IMR-90 (cell line): ENCODE measurements around the gene ATOH8. TPM values are rescaled to one million over a fixed set of nuclear protein-coding genes. Genes with fewer than 3 reads are reported as not detected.
"Not testable (repeated sequence)": the region's sequence is repeated elsewhere in the genome, so short reads cannot be mapped to it uniquely, and the experiment has no call there.

Experiments
- ATAC-seq: fragments of 200-7000 bp; cut with Tn5 transposase; 2 replicates; pipeline ENCODE4 v1.9.1; 2020; ENCODE audit warnings: low read depth, mild to moderate bottlenecking, moderate library complexity
- BruUV-seq: library from RNA; stranded (reverse); fragments of 400-500 nt; replicated peaks from 2 replicates; lab custom pipeline; 2021; lab: Mats Ljungman, UMichigan
- CTCF ChIA-PET: fragments of 300-600 bp; formaldehyde crosslinking; extraction: SDS; loops from one replicate; lab custom pipeline; 2021; ENCODE audit warnings: antibody characterized with exemption; lab: Yijun Ruan, JAX
- POLR2A ChIA-PET: fragments of 300-600 bp; sonication (Branson Sonifier 250); formaldehyde crosslinking; loops from one replicate; lab custom pipeline; 2022; ENCODE audit warnings: antibody characterized with exemption; ENCODE audit not compliant: unreplicated experiment; lab: Charles Lee
- DNase-seq: peaks from one replicate; pipeline ENCODE4 v3.0.0; 2013
- H2AFZ ChIP-seq: replicated peaks from 2 replicates; pipeline ENCODE3; 2013; ENCODE audit warnings: low read length, mild to moderate bottlenecking; ENCODE audit not compliant: poor library complexity
- H2AK5ac ChIP-seq: 2 replicates; pipeline ENCODE4 v1.6.1; 2013; ENCODE audit warnings: low read depth, low read length, inconsistent platforms
- H2AK9ac ChIP-seq: replicated peaks from 2 replicates; pipeline ENCODE3; 2013; ENCODE audit warnings: mild to moderate bottlenecking, low read depth, low read length, moderate library complexity; ENCODE audit not compliant: poor library complexity
- H2BK120ac ChIP-seq: 2 replicates; pipeline ENCODE4 v1.6.1; 2013; ENCODE audit warnings: low read depth, low read length, inconsistent platforms
- H2BK15ac ChIP-seq: 3 replicates; pipeline ENCODE4 v1.6.1; 2013; ENCODE audit warnings: low read depth, low read length, inconsistent platforms
- H2BK20ac ChIP-seq: 2 replicates; pipeline ENCODE4 v1.6.1; 2013; ENCODE audit warnings: low read depth, mild to moderate bottlenecking, inconsistent platforms, low read length, moderate library complexity
- H2BK5ac ChIP-seq: 2 replicates; pipeline ENCODE4 v1.6.1; 2013; ENCODE audit warnings: mild to moderate bottlenecking, low read depth, low read length, inconsistent platforms; ENCODE audit not compliant: poor library complexity, severe bottlenecking
- H3K14ac ChIP-seq: replicated peaks from 2 replicates; pipeline ENCODE4 v1.6.1; 2013; ENCODE audit warnings: low read depth, low read length, inconsistent platforms
- H3K18ac ChIP-seq: 2 replicates; pipeline ENCODE4 v1.6.1; 2013; ENCODE audit warnings: low read depth, low read length, control low read depth
- H3K23ac ChIP-seq: 2 replicates; pipeline ENCODE4 v1.6.1; 2013; ENCODE audit warnings: low read depth, low read length, inconsistent platforms
- H3K27ac ChIP-seq: 2 replicates; pipeline ENCODE4 v1.5.1; 2013; ENCODE audit warnings: mild to moderate bottlenecking, control low read depth, low read length; ENCODE audit not compliant: insufficient read depth
- H3K27me3 ChIP-seq: 2 replicates; pipeline ENCODE4 v1.6.1; 2013; ENCODE audit warnings: low read length; ENCODE audit not compliant: control insufficient read depth, insufficient read depth
- H3K36me3 ChIP-seq: 2 replicates; pipeline ENCODE4 v1.6.1; 2013; ENCODE audit warnings: low read length, mixed read lengths; ENCODE audit not compliant: control insufficient read depth, insufficient read depth
- H3K4ac ChIP-seq: 2 replicates; pipeline ENCODE4 v1.6.1; 2013; ENCODE audit warnings: low read depth, low read length, inconsistent platforms
- H3K4me1 ChIP-seq: 2 replicates; pipeline ENCODE4 v1.6.1; 2013; ENCODE audit warnings: low read length, mixed read lengths; ENCODE audit not compliant: control insufficient read depth, insufficient read depth
- H3K4me2 ChIP-seq: 2 replicates; pipeline ENCODE4 v1.6.1; 2013; ENCODE audit warnings: low read depth, mild to moderate bottlenecking, control low read depth, low read length, moderate library complexity
- H3K4me3 ChIP-seq: 2 replicates; pipeline ENCODE4 v1.5.1; 2013; ENCODE audit warnings: low read depth, mild to moderate bottlenecking, control low read depth, low read length, moderate library complexity; ENCODE audit not compliant: insufficient read depth
- H3K56ac ChIP-seq: 2 replicates; pipeline ENCODE4 v1.6.1; 2013; ENCODE audit warnings: low read length, inconsistent platforms; ENCODE audit not compliant: insufficient read depth; ENCODE audit errors: extremely low read depth
- H3K79me1 ChIP-seq, 2 experiments: 2 replicates each; pipeline ENCODE4 v1.6.1; 2013; ENCODE audit warnings: low read length in 2 of 2, inconsistent platforms in 1 of 2, low read depth in 1 of 2
- H3K9ac ChIP-seq: 2 replicates; pipeline ENCODE4 v1.6.1; 2013; ENCODE audit warnings: low read depth, low read length, control low read depth
- H3K9me1 ChIP-seq: 2 replicates; pipeline ENCODE4 v1.6.1; 2013; ENCODE audit warnings: low read length, inconsistent platforms; ENCODE audit not compliant: insufficient read depth
- H3K9me3 ChIP-seq: 2 replicates; pipeline ENCODE4 v1.6.1; 2013; ENCODE audit warnings: low read length; ENCODE audit not compliant: control insufficient read depth, insufficient read depth
- H4K20me1 ChIP-seq: 2 replicates; pipeline ENCODE4 v1.6.1; 2013; ENCODE audit warnings: low read length, inconsistent platforms; ENCODE audit not compliant: insufficient read depth
- H4K5ac ChIP-seq: 2 replicates; pipeline ENCODE4 v1.6.1; 2013; ENCODE audit warnings: mild to moderate bottlenecking, low read depth, low read length, control low read depth
- H4K8ac ChIP-seq, 2 experiments: 2 replicates each; pipeline ENCODE4 v1.6.1; 2013; ENCODE audit warnings: low read depth in 2 of 2, low read length in 2 of 2, control low read depth in 1 of 2, inconsistent platforms in 1 of 2
- H4K91ac ChIP-seq: 2 replicates; pipeline ENCODE4 v1.6.1; 2013; ENCODE audit warnings: low read depth, low read length, inconsistent platforms; ENCODE audit not compliant: insufficient read depth
- MAFK ChIP-seq: IDR thresholded peaks from 2 replicates; pipeline ENCODE4 v1.6.1; 2012; ENCODE audit warnings: low read depth, low read length, improper control_type of control experiment
- MAZ ChIP-seq: IDR thresholded peaks from 2 replicates; pipeline ENCODE4 v1.6.1; 2012; ENCODE audit warnings: low read depth, mild to moderate bottlenecking, low read length, improper control_type of control experiment, moderate library complexity, borderline replicate concordance
- NFE2L2 ChIP-seq: fragments of 150-350 bp; IDR thresholded peaks from 2 replicates; pipeline ENCODE4 v1.6.1; 2016; ENCODE audit warnings: low read depth, mild to moderate bottlenecking, low read length
- WGBS, 2 experiments: methylation state at CpG; one replicate each; pipeline versions ENCODE4 v1.1.5 to v1.1.7; 2013; ENCODE audit warnings: missing lambda C conversion rate in 2 of 2; ENCODE audit not compliant: insufficient read length in 1 of 2; ENCODE audit errors: extremely low coverage in 2 of 2; 5-methylcytosine and 5-hydroxymethylcytosine counted together
- dilution Hi-C: fragments of 300-500 bp; cut with HindIII; formaldehyde crosslinking; loops from one replicate; pipeline ENCODE4 v1.14.3; 2018; ENCODE audit warnings: low sequenced_read_pairs; ENCODE audit not compliant: unreplicated experiment
- in situ Hi-C: fragments of 300-500 bp; cut with MboI; formaldehyde crosslinking; loops from 3 replicates; pipeline ENCODE4 v1.14.3; 2019; ENCODE audit warnings: low sequenced_read_pairs, inconsistent platforms, mixed read lengths
- intact Hi-C: fragments of 100-400 bp; cut with micrococcal nuclease; formaldehyde crosslinking; loops from 2 replicates; pipeline ENCODE4 v1.10.0; 2022
- polyA plus RNA-seq, 3 experiments: library from polyadenylated mRNA; depleted of rRNA; stranded (reverse); fragments of >200 nt; gene quantifications; 2 replicates each; pipeline ENCODE4 v1.2.3, GENCODE V29; 2012; ENCODE audit warnings: low replicate concordance in 1 of 3
- total RNA-seq: library from RNA; depleted of rRNA; stranded (reverse); fragments of >200 nt; gene quantifications from 2 replicates; pipeline ENCODE4 v1.2.3, GENCODE V29; 2012

The ATOH8 gene
- total and polyA plus RNA-seq, 2 of the 4 experiments (the other 2 are of a cell fraction), result 7.9 to 9.0 TPM

- no peak for TF ChIP-seq MAZ
- TF ChIP-seq MAFK, result no peak
Measured at GRCh38 chr2:85827879-85828569, 74.2 kb downstream of the ATOH8 start (continued).

GRCh38 chr2:85828725-85829124 is 74.9 kb downstream of the ATOH8 start:
- Histone ChIP-seq H2BK120ac (no peak overlapping the region), H4K8ac (no peak overlapping the region), H2BK15ac (no peak overlapping the region), H3K36me3 (no peaks in the 10 kb centered on the region), H2BK20ac (no peak overlapping the region; the same call in 1 of the 2 replicates), H2AK5ac (no peak overlapping the region; the same call in 1 of the 2 replicates), H3K4me2 (no peak overlapping the region), H3K23ac (0 out of 2 replicates have a peak overlapping the region, but pooled peaks have one; percentile 15), H4K20me1 (no peaks in the 10 kb centered on the region), H3K4ac (no peak overlapping the region), H3K27me3 (peaks cover 4% of the 10 kb centered on the region; the same call in 1 of the 2 replicates), H3K9me3 (no peaks in the 10 kb centered on the region), H4K5ac (no peak overlapping the region), H3K9me1 (no peaks in the 10 kb centered on the region), H3K56ac (no peak overlapping the region), H2AK9ac (no peak overlapping the region), H3K79me1 (no peaks in the 10 kb centered on the region), H4K91ac (no peak overlapping the region), H2AFZ (peak overlapping the region; percentile 13), H2BK5ac (no peak overlapping the region), H3K18ac (no peak overlapping the region), H3K4me3 (no peak overlapping the region), H3K14ac (no peak overlapping the region), H3K4me1 (no peaks in the 10 kb centered on the region), H3K27ac (no peak overlapping the region), H3K9ac (no peak overlapping the region)
- POLR2A ChIA-PET, result no interaction called here
- CTCF ChIA-PET, result interaction anchor here (2.4 to 11.9 kb wide), 2 partner anchors 59 to 250 kb away, joined by 23 to 91 read pairs; partner anchors contain the start of gene ST3GAL5
- BruUV-seq, result no TSS peak
- no CpG with 5 or more reads among the region's 7 CpGs for WGBS, 2 experiments
- no peak for DNase-seq
- TF ChIP-seq NFE2L2, result no peak
- dilution Hi-C loops (no loop called here), intact Hi-C loops (no loop called here), in situ Hi-C loops (loop anchor here (5.0 kb wide), 1 partner anchor 249 kb away; no protein-coding TSS in a partner anchor)
- ATAC-seq, result no peak

- H3K18ac ChIP-seq, H3K23ac ChIP-seq, H3K4me2 ChIP-seq, H2AFZ ChIP-seq, BruUV-seq, H3K4me1 ChIP-seq, H2BK5ac ChIP-seq, H4K8ac ChIP-seq, H3K14ac ChIP-seq, H2BK120ac ChIP-seq, H3K9ac ChIP-seq, H3K4me3 ChIP-seq, H4K91ac ChIP-seq, intact Hi-C loops, H2BK15ac ChIP-seq, H3K79me1 ChIP-seq, H3K56ac ChIP-seq, ATAC-seq, H4K5ac ChIP-seq, H4K20me1 ChIP-seq, DNase-seq, H3K27ac ChIP-seq, H3K27me3 ChIP-seq, POLR2A ChIA-PET, H2AK5ac ChIP-seq, H3K9me3 ChIP-seq, H2AK9ac ChIP-seq, H3K36me3 ChIP-seq, H3K4ac ChIP-seq, H3K9me1 ChIP-seq, H2BK20ac ChIP-seq, dilution Hi-C loops: not testable (repeated sequence)
- in situ Hi-C loops, result loop anchor here (5.0 kb wide), 1 partner anchor 248 kb away; no protein-coding TSS in a partner anchor
- CTCF ChIA-PET, result interaction anchor here (11.9 kb wide), 1 partner anchor 250 kb away, joined by 91 read pairs; no protein-coding TSS in a partner anchor
- WGBS, 2 experiments, result no CpG with 5 or more reads among the region's 4 CpGs
Measured at GRCh38 chr2:85829394-85829793, 75.6 kb downstream of the ATOH8 start.
